Measurements from ENCODE around the gene APOA4. TPM values are rescaled to one million over a fixed set of nuclear protein-coding genes. Genes with fewer than 3 reads are reported as not detected.

Gene APOA4
- total RNA-seq, 1 donor from 2014 or later = not detected

- Mint-ChIP-seq H3K9me3 (ENCODE audit: low read depth) (no peaks in the 10 kb centered on the region), H3K27ac (ENCODE audit: unreplicated experiment) (no peak overlapping the region), H3K36me3 (ENCODE audit: low read depth) (peaks cover 35% of the 10 kb centered on the region), H3K27me3 (ENCODE audit: low read depth) (no peaks in the 10 kb centered on the region), H3K4me1 (ENCODE audit: low read depth) (peaks cover 6% of the 10 kb centered on the region), H3K4me3 (ENCODE audit: unreplicated experiment) (no peak overlapping the region)
- DNase-seq (ENCODE audit: low spot score) = no peak
- no peak for TF ChIP-seq CTCF (IDR thresholded peaks at IDR 0.05)
These were observed 39.1 kb upstream of the APOA4 start for GRCh38 chr11:116862185-116862584.

- Mint-ChIP-seq H3K36me3 (ENCODE audit: low read depth) (peaks cover 35% of the 10 kb centered on the region), H3K27me3 (ENCODE audit: low read depth) (no peaks in the 10 kb centered on the region), H3K4me1 (ENCODE audit: low read depth) (peaks cover 6% of the 10 kb centered on the region), H3K27ac (ENCODE audit: unreplicated experiment) (no peak overlapping the region), H3K4me3 (ENCODE audit: unreplicated experiment) (no peak overlapping the region), H3K9me3 (ENCODE audit: low read depth) (no peaks in the 10 kb centered on the region)
- DNase-seq (ENCODE audit: low spot score) = no peak
- no peak for TF ChIP-seq CTCF (IDR thresholded peaks at IDR 0.05)
These were observed 38.4 kb upstream of the APOA4 start for GRCh38 chr11:116861539-116861938.

- H3K4me1 Mint-ChIP-seq (ENCODE audit: low read depth) = no peaks in the 10 kb centered on the region
- H3K27ac Mint-ChIP-seq (ENCODE audit: unreplicated experiment) = no peak overlapping the region
- no peaks in the 10 kb centered on the region for H3K9me3 Mint-ChIP-seq (ENCODE audit: low read depth)
- DNase-seq (ENCODE audit: low spot score) = no peak
- peaks cover 33% of the 10 kb centered on the region for H3K36me3 Mint-ChIP-seq (ENCODE audit: low read depth)
- H3K27me3 Mint-ChIP-seq (ENCODE audit: low read depth) = no peaks in the 10 kb centered on the region
- H3K4me3 Mint-ChIP-seq (ENCODE audit: unreplicated experiment) = no peak overlapping the region
- no peak for TF ChIP-seq CTCF (IDR thresholded peaks at IDR 0.05)
These were observed 37.2 kb upstream of the APOA4 start for GRCh38 chr11:116860303-116860702.

GRCh38 chr11:116859175-116859574 lies 36.1 kb upstream of the APOA4 start:
- Mint-ChIP-seq H3K27ac (ENCODE audit: unreplicated experiment) (no peak overlapping the region), H3K4me1 (ENCODE audit: low read depth) (no peaks in the 10 kb centered on the region), H3K27me3 (ENCODE audit: low read depth) (no peaks in the 10 kb centered on the region), H3K36me3 (ENCODE audit: low read depth) (peaks cover 31% of the 10 kb centered on the region), H3K9me3 (ENCODE audit: low read depth) (no peaks in the 10 kb centered on the region), H3K4me3 (ENCODE audit: unreplicated experiment) (no peak overlapping the region)
- no peak for DNase-seq (ENCODE audit: low spot score)
- TF ChIP-seq CTCF (IDR thresholded peaks at IDR 0.05) = no peak

GRCh38 chr11:116857936-116858335 lies 34.8 kb upstream of the APOA4 start:
- no peak overlapping the region for H3K4me3 Mint-ChIP-seq (ENCODE audit: unreplicated experiment)
- peaks cover 6% of the 10 kb centered on the region for H3K4me1 Mint-ChIP-seq (ENCODE audit: low read depth)
- peaks cover 31% of the 10 kb centered on the region for H3K36me3 Mint-ChIP-seq (ENCODE audit: low read depth)
- no peaks in the 10 kb centered on the region for H3K9me3 Mint-ChIP-seq (ENCODE audit: low read depth)
- DNase-seq (ENCODE audit: low spot score) = no peak
- no peak for TF ChIP-seq CTCF (IDR thresholded peaks at IDR 0.05)
- H3K27ac Mint-ChIP-seq (ENCODE audit: unreplicated experiment) = no peak overlapping the region
- no peaks in the 10 kb centered on the region for H3K27me3 Mint-ChIP-seq (ENCODE audit: low read depth)
